ENCODE data around the gene TSN. TPM values are rescaled to one million over a fixed set of nuclear protein-coding genes. Genes with fewer than 3 reads are reported as not detected.

Gene TSN
- total RNA-seq, 1 donor from 2014 or later, result 86.9 TPM

- H3K4me1 ChIP-seq, result no peaks in the 10 kb centered on the region
- H3K9me3 ChIP-seq (ENCODE audit: low read depth), result no peaks in the 10 kb centered on the region
- H2AFZ ChIP-seq (replicated peaks), result no peak overlapping the region
- Mint-ChIP-seq H3K4me1 (no peaks in the 10 kb centered on the region), H3K4me3 (no peak overlapping the region), H3K36me3 (no peaks in the 10 kb centered on the region), H3K27me3 (ENCODE audit: insufficient read depth, low read depth) (peaks cover 7% of the 10 kb centered on the region), H3K9me3 (no peaks in the 10 kb centered on the region), H3K27ac (no peak overlapping the region)
- no peaks in the 10 kb centered on the region for H3K27me3 ChIP-seq
- H3K9ac ChIP-seq, result no peak overlapping the region
- no peaks in the 10 kb centered on the region for H3F3A ChIP-seq (ENCODE audit: low read depth)
- DNase-seq (ENCODE audit: low spot score), result no peak
- H3K4me3 ChIP-seq, result no peak overlapping the region
- no peak for TF ChIP-seq EZH2phosphoT487 (IDR thresholded peaks at IDR 0.05)
- no peak for TF ChIP-seq CTCF (IDR thresholded peaks at IDR 0.05)
- no peak for TF ChIP-seq EZH2 (IDR thresholded peaks at IDR 0.05)
- no peaks in the 10 kb centered on the region for H3K79me2 ChIP-seq (ENCODE audit: low read depth)
- no peak overlapping the region for H3K27ac ChIP-seq
- H3K4me2 ChIP-seq, result no peak overlapping the region
- H4K20me1 ChIP-seq (ENCODE audit: low read depth), result no peaks in the 10 kb centered on the region
- H3K36me3 ChIP-seq, result no peaks in the 10 kb centered on the region
Measured at GRCh38 chr2:121716126-121716525, 39.3 kb upstream of the TSN start.

- H3K4me3 ChIP-seq, result no peak overlapping the region
- Mint-ChIP-seq H3K27me3 (ENCODE audit: insufficient read depth, low read depth) (peaks cover 6% of the 10 kb centered on the region), H3K9me3 (no peaks in the 10 kb centered on the region), H3K4me3 (no peak overlapping the region), H3K4me1 (no peaks in the 10 kb centered on the region), H3K36me3 (no peaks in the 10 kb centered on the region), H3K27ac (no peak overlapping the region)
- no peak overlapping the region for H3K27ac ChIP-seq
- H3K79me2 ChIP-seq (ENCODE audit: low read depth), result no peaks in the 10 kb centered on the region
- no peaks in the 10 kb centered on the region for H3F3A ChIP-seq (ENCODE audit: low read depth)
- no peaks in the 10 kb centered on the region for H3K4me1 ChIP-seq
- H3K27me3 ChIP-seq, result no peaks in the 10 kb centered on the region
- no peak for DNase-seq (ENCODE audit: low spot score)
- no peak overlapping the region for H2AFZ ChIP-seq (replicated peaks)
- no peaks in the 10 kb centered on the region for H3K36me3 ChIP-seq
- no peak for TF ChIP-seq EZH2 (IDR thresholded peaks at IDR 0.05)
- TF ChIP-seq EZH2phosphoT487 (IDR thresholded peaks at IDR 0.05), result no peak
- TF ChIP-seq CTCF (IDR thresholded peaks at IDR 0.05), result no peak
- no peaks in the 10 kb centered on the region for H3K9me3 ChIP-seq (ENCODE audit: low read depth)
- H3K9ac ChIP-seq, result no peak overlapping the region
- no peak overlapping the region for H3K4me2 ChIP-seq
- H4K20me1 ChIP-seq (ENCODE audit: low read depth), result no peaks in the 10 kb centered on the region
Measured at GRCh38 chr2:121717529-121717928, 37.9 kb upstream of the TSN start.

GRCh38 chr2:121721926-121722325, 33.5 kb upstream of the TSN start:
- Histone ChIP-seq H3K36me3 (no peaks in the 10 kb centered on the region), H3K27me3 (no peaks in the 10 kb centered on the region), H3K4me1 (no peaks in the 10 kb centered on the region), H3K4me2 (no peak overlapping the region), H3K4me3 (no peak overlapping the region), H3K9ac (no peak overlapping the region), H3F3A (ENCODE audit: low read depth) (no peaks in the 10 kb centered on the region), H3K27ac (no peak overlapping the region), H3K9me3 (ENCODE audit: low read depth) (no peaks in the 10 kb centered on the region), H4K20me1 (ENCODE audit: low read depth) (no peaks in the 10 kb centered on the region), H3K79me2 (ENCODE audit: low read depth) (no peaks in the 10 kb centered on the region), H2AFZ (replicated peaks) (no peak overlapping the region)
- Mint-ChIP-seq H3K27me3 (ENCODE audit: insufficient read depth, low read depth) (peaks cover 2% of the 10 kb centered on the region), H3K27ac (no peak overlapping the region), H3K4me3 (no peak overlapping the region), H3K4me1 (no peaks in the 10 kb centered on the region), H3K9me3 (no peaks in the 10 kb centered on the region), H3K36me3 (peaks cover 6% of the 10 kb centered on the region)
- DNase-seq (ENCODE audit: low spot score), result no peak
- TF ChIP-seq EZH2phosphoT487 (IDR thresholded peaks at IDR 0.05), result no peak
- TF ChIP-seq CTCF (IDR thresholded peaks at IDR 0.05), result no peak
- TF ChIP-seq EZH2 (IDR thresholded peaks at IDR 0.05), result no peak

All from neural progenitor cell (in vitro differentiated cells).